ENCODE measurements around the gene LAMC3.

Gene LAMC3

DNA sequence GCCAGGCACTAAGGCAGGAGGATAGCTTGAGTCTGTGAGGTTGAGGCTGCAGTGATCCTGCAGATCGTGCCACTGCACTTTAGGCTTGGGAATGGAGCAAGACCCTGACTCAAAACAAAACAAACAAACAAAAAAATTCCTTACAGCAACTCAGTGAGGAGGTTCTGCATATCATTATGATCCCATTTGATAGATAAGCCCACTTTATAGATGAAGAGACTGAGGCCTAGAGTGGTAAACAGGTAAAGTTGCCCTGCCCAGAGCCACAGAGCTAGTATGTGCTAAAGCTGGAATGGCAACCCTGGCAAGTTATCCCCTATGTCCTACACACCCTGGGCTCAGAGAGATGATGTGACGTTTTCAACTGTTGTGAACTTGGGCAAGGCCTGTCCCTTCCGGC is 94.6 kb downstream of the LAMC3 start:
- no peak overlapping the region for H3K4me3 ChIP-seq (ENCODE audit: low read depth, low read length)
- TF ChIP-seq, protein P1, sequence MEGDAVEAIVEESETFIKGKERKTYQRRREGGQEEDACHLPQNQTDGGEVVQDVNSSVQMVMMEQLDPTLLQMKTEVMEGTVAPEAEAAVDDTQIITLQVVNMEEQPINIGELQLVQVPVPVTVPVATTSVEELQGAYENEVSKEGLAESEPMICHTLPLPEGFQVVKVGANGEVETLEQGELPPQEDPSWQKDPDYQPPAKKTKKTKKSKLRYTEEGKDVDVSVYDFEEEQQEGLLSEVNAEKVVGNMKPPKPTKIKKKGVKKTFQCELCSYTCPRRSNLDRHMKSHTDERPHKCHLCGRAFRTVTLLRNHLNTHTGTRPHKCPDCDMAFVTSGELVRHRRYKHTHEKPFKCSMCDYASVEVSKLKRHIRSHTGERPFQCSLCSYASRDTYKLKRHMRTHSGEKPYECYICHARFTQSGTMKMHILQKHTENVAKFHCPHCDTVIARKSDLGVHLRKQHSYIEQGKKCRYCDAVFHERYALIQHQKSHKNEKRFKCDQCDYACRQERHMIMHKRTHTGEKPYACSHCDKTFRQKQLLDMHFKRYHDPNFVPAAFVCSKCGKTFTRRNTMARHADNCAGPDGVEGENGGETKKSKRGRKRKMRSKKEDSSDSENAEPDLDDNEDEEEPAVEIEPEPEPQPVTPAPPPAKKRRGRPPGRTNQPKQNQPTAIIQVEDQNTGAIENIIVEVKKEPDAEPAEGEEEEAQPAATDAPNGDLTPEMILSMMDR (IDR thresholded peaks at IDR 0.05; ENCODE audit: control insufficient read depth, extremely low read depth, insufficient read depth) = no peak
- no peak for DNase-seq (ENCODE audit: low read depth)

DNA sequence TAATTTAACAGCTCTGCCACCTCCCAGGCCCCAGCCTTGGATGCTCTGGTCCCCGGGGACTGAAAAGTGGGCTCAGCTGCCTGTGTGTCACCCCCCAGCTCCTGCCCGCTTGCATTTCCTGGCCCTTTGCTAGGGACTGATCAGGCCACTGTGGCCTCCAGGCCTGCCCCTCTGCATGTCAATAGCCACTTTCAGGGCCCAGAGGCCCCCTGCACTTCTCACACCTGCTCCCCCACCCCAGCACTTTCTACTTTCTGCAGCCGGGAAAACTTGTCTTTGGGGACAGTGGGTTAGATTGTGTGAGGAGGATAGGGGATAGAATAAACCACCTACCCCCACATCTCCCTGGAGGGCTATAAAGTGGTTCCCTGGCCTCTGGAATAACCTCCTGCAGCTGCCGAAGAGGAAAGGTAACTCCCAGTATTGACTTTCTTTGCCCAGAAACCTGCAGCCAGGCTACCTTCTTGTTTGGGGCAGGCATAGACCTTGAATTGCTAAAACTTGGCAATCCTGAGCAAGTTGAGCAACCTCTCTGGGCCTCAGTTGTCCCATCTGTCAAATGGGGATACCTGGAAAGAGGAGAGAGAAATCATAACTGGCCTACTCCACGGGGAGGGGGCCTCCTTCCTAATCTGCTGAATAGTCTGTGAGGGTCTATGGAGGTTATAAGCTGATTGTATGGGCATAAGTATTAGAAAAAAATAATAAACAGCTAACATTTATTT is 95.2 kb downstream of the LAMC3 start:
- TF ChIP-seq, protein P1 (IDR thresholded peaks at IDR 0.05; ENCODE audit: control insufficient read depth, extremely low read depth, insufficient read depth) = no peak
- no peak overlapping the region for H3K4me3 ChIP-seq (ENCODE audit: low read depth, low read length)
- DNase-seq (ENCODE audit: low read depth) = no peak

DNA sequence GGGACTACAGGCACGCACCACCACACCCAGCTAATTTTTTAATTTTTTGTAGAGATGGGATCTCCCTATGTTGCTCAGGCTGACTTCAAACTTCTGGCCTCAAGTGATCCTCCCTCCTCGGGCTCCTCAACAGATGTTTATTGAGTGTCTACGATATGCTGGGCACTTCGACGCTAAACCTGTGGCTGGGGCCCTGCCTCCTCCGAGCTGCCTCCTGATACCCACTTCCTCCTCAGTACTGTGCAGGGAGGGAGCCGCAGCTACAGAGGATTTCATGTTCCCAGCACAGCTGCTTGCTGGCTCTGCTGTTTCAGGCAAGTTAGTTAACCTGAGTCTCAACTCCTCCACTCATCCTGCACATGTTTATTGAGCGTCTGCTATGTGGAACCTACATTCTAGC is 97.0 kb downstream of the LAMC3 start:
- no peak overlapping the region for H3K4me3 ChIP-seq (ENCODE audit: low read depth, low read length)
- no peak for DNase-seq (ENCODE audit: low read depth)
- TF ChIP-seq, protein P1 (IDR thresholded peaks at IDR 0.05; ENCODE audit: control insufficient read depth, extremely low read depth, insufficient read depth) = no peak

DNA sequence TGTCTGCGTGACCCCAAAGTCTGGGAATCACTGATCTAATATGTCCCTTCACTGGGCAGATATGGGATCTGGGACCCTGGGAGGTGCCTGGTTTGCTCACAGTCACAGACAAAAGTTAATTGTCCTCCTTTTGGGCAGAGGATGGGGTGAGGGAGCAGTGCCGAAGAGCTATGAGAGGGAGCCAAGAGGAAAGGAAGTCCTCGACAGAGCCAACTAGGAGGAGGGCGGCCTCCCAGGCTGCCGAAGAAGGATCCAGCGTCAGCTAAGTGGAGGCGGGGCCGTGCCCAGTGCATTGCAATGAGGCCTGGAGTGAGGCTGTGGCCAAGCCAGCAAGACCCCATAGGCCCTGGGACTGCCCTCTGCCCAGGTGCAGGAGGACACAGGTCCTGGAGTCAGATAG is 98.8 kb downstream of the LAMC3 start:
- no peak for DNase-seq (ENCODE audit: low read depth)
- TF ChIP-seq, protein P1 (IDR thresholded peaks at IDR 0.05; ENCODE audit: control insufficient read depth, extremely low read depth, insufficient read depth) = no peak
- H3K4me3 ChIP-seq (ENCODE audit: low read depth, low read length) = no peak overlapping the region

DNA sequence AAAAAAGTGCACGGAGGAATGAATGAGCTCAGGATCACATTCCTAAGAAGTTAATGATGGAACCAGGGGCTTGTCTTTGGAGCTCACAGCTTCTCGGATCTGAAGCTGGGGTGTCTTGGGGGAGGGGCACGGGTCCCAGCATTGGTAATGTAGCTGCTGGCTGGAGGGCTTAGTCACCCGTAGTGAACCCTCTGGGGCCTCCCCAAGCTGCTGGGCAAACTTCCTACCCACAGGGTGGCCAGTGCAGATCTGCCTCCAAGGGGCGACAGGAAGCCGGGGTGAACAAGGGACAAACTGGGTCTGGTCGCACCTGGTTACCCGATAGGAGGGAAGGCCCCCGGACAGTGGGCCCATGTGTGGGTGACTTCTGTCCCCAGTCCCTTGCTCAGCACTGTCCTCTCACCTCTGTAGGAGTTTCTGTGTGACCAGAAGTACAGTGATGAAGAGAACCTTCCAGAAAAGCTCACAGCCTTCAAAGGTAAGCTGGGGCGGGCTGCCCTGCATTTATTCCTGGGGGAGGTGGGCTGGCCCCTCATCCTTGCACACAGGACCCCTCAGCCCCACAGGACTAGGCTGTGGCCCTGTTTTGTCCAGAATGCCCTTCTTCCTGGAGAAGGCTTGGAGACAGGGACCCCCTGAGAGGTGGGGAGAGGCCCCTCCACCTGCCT is 102.3 kb downstream of the LAMC3 start:
- H3K4me3 ChIP-seq (ENCODE audit: low read depth, low read length) = no peak overlapping the region
- TF ChIP-seq, protein P1 (IDR thresholded peaks at IDR 0.05; ENCODE audit: control insufficient read depth, extremely low read depth, insufficient read depth) = no peak
- no peak for DNase-seq (ENCODE audit: low read depth)

DNA sequence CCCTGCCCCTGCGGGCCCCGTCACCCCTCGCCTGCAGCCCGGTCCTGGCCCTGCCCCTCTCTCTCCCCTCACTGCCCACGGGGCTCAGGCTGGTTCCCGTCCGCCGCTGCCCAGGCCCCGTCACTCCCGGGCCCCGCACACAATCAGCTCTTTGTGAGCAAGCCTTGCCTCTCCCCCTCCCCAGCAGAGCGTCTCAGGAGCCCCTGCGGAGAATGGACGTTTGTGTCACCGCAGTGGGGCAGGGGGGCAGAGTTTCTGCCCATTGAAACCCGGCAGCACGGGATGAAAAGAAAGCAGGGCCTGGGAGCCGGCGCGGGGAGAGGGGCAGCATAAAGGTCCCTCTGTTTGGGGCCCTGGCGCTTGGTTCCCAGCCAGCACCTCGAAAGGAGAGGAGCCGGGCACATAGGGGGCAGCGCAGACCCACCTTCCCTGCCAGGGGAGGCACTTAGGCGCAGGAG is 102.9 kb downstream of the LAMC3 start:
- no peak for DNase-seq (ENCODE audit: low read depth)
- TF ChIP-seq, protein P1 (IDR thresholded peaks at IDR 0.05; ENCODE audit: control insufficient read depth, extremely low read depth, insufficient read depth) = no peak
- H3K4me3 ChIP-seq (ENCODE audit: low read depth, low read length) = no peak overlapping the region
